Gastrocnemius medialis (tissue), 4 donors: ENCODE results near the gene ADAMTS2. TPM values are rescaled to one million over a fixed set of nuclear protein-coding genes. Genes with fewer than 3 reads are reported as not detected.

Experiments
- ATAC-seq, 2 donors: fragments of 150-250 bp; one replicate each; pipeline ENCODE4 v1.9.1; 2016
- DNase-seq, 2 donors: peaks; one replicate each; pipeline ENCODE4 v3.0.0-alpha.2; 2019
- H3K27ac ChIP-seq, 4 donors: fragments of 200-600 bp; sonication (generic); 1 replicate in 1 of 4; 2 replicates in 3 of 4; pipeline ENCODE4 v1.5.1; 2016 to 2018; ENCODE audit warnings: mild to moderate bottlenecking in 2 of 4, moderate library complexity in 1 of 4
- H3K27me3 ChIP-seq, 3 donors: fragments of 200-600 bp; sonication (generic) in 2 of 3; 1 replicate in 1 of 3; 2 replicates in 2 of 3; pipeline versions ENCODE4 v1.5.1 to v1.6.0; 2016 to 2019; ENCODE audit warnings: mild to moderate bottlenecking in 1 of 3, moderate library complexity in 1 of 3
- H3K36me3 ChIP-seq, 2 donors: fragments of 200-600 bp; sonication (generic) in 1 of 2; one replicate each; pipeline ENCODE4 v1.5.1; 2017 to 2018
- H3K4me1 ChIP-seq, 2 donors: fragments of 200-600 bp; sonication (generic) in 1 of 2; one replicate each; pipeline ENCODE4 v1.5.1; 2016 to 2017; ENCODE audit warnings: mild to moderate bottlenecking in 2 of 2
- H3K4me3 ChIP-seq, 4 donors: fragments of 200-600 bp; sonication (generic) in 3 of 4; 1 replicate in 1 of 4; 2 replicates in 3 of 4; pipeline ENCODE4 v1.5.1; 2016 to 2019; ENCODE audit warnings: mild to moderate bottlenecking in 2 of 4
- H3K9me3 ChIP-seq, 3 donors: fragments of 200-600 bp; sonication (generic) in 2 of 3; 1 replicate in 1 of 3; 2 replicates in 2 of 3; pipeline ENCODE4 v1.5.1; 2016 to 2019
- CTCF ChIP-seq, 5 experiments: fragments of 450-650 bp in 3 of 5; fragments of 200-600 bp in 2 of 5; sonication (generic) in 2 of 5; IDR thresholded peaks in 4 of 5; conservative IDR thresholded peaks in 1 of 5; 1 replicate in 4 of 5; 2 replicates in 1 of 5; pipeline ENCODE4 v1.5.1; 2016 to 2019; ENCODE audit warnings: antibody characterized with exemption in 5 of 5, mild to moderate bottlenecking in 3 of 5, moderate library complexity in 3 of 5
- POLR2A ChIP-seq, 2 donors: fragments of 450-650 bp; IDR thresholded peaks; one replicate each; pipeline ENCODE4 v1.6.1; 2017; ENCODE audit warnings: antibody characterized with exemption in 2 of 2, mild to moderate bottlenecking in 2 of 2, moderate library complexity in 2 of 2
- in situ Hi-C, 4 donors: fragments of 200-750 bp; cut with MboI; loops; one replicate each; pipeline versions ENCODE4 v1.15.0 to v1.8.0; 2017; ENCODE audit warnings: low sequenced_read_pairs in 4 of 4
- intact Hi-C: fragments of 100-400 bp; cut with DNase I; formaldehyde crosslinking; loops from one replicate; pipeline ENCODE4 v1.15.1; 2023; ENCODE audit warnings: low total_unique reads
- total RNA-seq, 4 donors: library from RNA; depleted of rRNA; stranded (reverse); fragments of >200 nt; gene quantifications; one replicate each; pipeline versions ENCODE4 v1.1.0 to v1.2.3, GENCODE V29; 2016

The ADAMTS2 gene
- total RNA-seq, 4 donors from 2014 or later: 0.78 to 3.8 (median 2.0) TPM

- H3K9me3 ChIP-seq: no peaks in the 10 kb centered on the region
- DNase-seq (peak in 1 of 2 donors; percentile 64), ATAC-seq (peak; percentile 72 to 75)
- in situ Hi-C loops: no loop called here
- no peak for TF ChIP-seq CTCF (IDR thresholded peaks at IDR 0.05 in 4 of 5, conservative IDR thresholded peaks at IDR 0.05 in 1 of 5)
- TF ChIP-seq POLR2A (IDR thresholded peaks at IDR 0.05): no peak
- intact Hi-C loops: loop anchor here (5.0 kb wide), 1 partner anchor 55 kb away; no protein-coding TSS in a partner anchor
- no peaks in the 10 kb centered on the region for H3K36me3 ChIP-seq
- H3K4me1 ChIP-seq: peaks cover 0 to 8% of the 10 kb centered on the region in 2 donors
- H3K27ac ChIP-seq: peak overlapping the region in 2 of 4 donors; percentile 34 to 46
- peaks cover 0 to 4% (median 2%) of the 10 kb centered on the region in 3 donors for H3K27me3 ChIP-seq
- no peak overlapping the region for H3K4me3 ChIP-seq
Observed at GRCh38 chr5:179322071-179323025, 22.9 kb downstream of the ADAMTS2 start.

- Histone ChIP-seq H3K27ac (no peak overlapping the region), H3K9me3 (no peaks in the 10 kb centered on the region), H3K4me1 (peaks cover 0 to 8% of the 10 kb centered on the region in 2 donors), H3K4me3 (no peak overlapping the region), H3K36me3 (no peaks in the 10 kb centered on the region), H3K27me3 (peaks cover 0 to 4% (median 0%) of the 10 kb centered on the region in 3 donors)
- no peak for ATAC-seq
- intact Hi-C loops: loop anchor here (5.0 kb wide), 1 partner anchor 54 kb away; no protein-coding TSS in a partner anchor
- DNase-seq: peak in 1 of 2 donors; percentile 8
- TF ChIP-seq CTCF (IDR thresholded peaks at IDR 0.05 in 4 of 5, conservative IDR thresholded peaks at IDR 0.05 in 1 of 5): no peak
- no peak for TF ChIP-seq POLR2A (IDR thresholded peaks at IDR 0.05)
- in situ Hi-C loops: no loop called here
Observed at GRCh38 chr5:179321206-179321987, 23.9 kb downstream of the ADAMTS2 start.

- Histone ChIP-seq H3K4me1 (peaks cover under 1 to 8% of the 10 kb centered on the region in 2 donors), H3K36me3 (no peaks in the 10 kb centered on the region), H3K27ac (no peak overlapping the region), H3K27me3 (no peaks in the 10 kb centered on the region), H3K9me3 (no peaks in the 10 kb centered on the region), H3K4me3 (no peak overlapping the region)
- in situ Hi-C loops: no loop called here
- TF ChIP-seq CTCF (IDR thresholded peaks at IDR 0.05 in 4 of 5, conservative IDR thresholded peaks at IDR 0.05 in 1 of 5): no peak
- TF ChIP-seq POLR2A (IDR thresholded peaks at IDR 0.05): no peak
- intact Hi-C loops: loop anchor here (5.0 kb wide), 1 partner anchor 53 kb away; no protein-coding TSS in a partner anchor
- ATAC-seq: no peak
- DNase-seq: peak in 1 of 2 donors; percentile 20
Observed at GRCh38 chr5:179319741-179320281, 25.4 kb downstream of the ADAMTS2 start.

- Histone ChIP-seq H3K4me3 (no peak overlapping the region), H3K27ac (no peak overlapping the region), H3K36me3 (no peaks in the 10 kb centered on the region), H3K4me1 (peaks cover 7 to 11% of the 10 kb centered on the region in 2 donors), H3K27me3 (no peaks in the 10 kb centered on the region), H3K9me3 (no peaks in the 10 kb centered on the region)
- no peak for TF ChIP-seq CTCF (IDR thresholded peaks at IDR 0.05 in 4 of 5, conservative IDR thresholded peaks at IDR 0.05 in 1 of 5)
- no peak for TF ChIP-seq POLR2A (IDR thresholded peaks at IDR 0.05)
- in situ Hi-C loops (no loop called here), intact Hi-C loops (no loop called here)
- ATAC-seq (no peak), DNase-seq (no peak)
Observed at GRCh38 chr5:179319123-179319522, 26.1 kb downstream of the ADAMTS2 start.
